HEK293 (cell line): ENCODE data around the gene RCC1.
A peak's percentile ranks its signal among the peaks of the same experiment; 100 is the strongest.

Experiments
- CTCF ChIA-PET: fragments of 350-600 bp; formaldehyde crosslinking; extraction: SDS; loops from one replicate; lab custom pipeline; 2021; ENCODE audit warnings: antibody characterized with exemption; lab: Yijun Ruan, JAX
- POLR2A ChIA-PET: fragments of 300-600 bp; formaldehyde crosslinking; extraction: SDS; loops from one replicate; lab custom pipeline; 2020; ENCODE audit warnings: antibody characterized with exemption, inconsistent platforms; lab: Yijun Ruan, JAX
- H3K27ac ChIP-seq: fragments of 200-500 bp; sonication (Bioruptor generic); 2 replicates; pipeline ENCODE4 v1.5.1; 2014; ENCODE audit warnings: low read depth, low read length, control low read depth, inconsistent platforms; ENCODE audit errors: extremely low read depth
- H3K36me3 ChIP-seq, 2 experiments: fragments of 200-500 bp in 1 of 2; sonication (Bioruptor generic) in 1 of 2; 1 replicate in 1 of 2; 2 replicates in 1 of 2; pipeline ENCODE4 v1.5.1; 2014 to 2017; ENCODE audit warnings: inconsistent platforms in 2 of 2, low read length in 2 of 2; ENCODE audit not compliant: control insufficient read depth in 2 of 2, insufficient read depth in 1 of 2
- H3K4me1 ChIP-seq: fragments of 200-500 bp; sonication (Bioruptor generic); 2 replicates; pipeline ENCODE4 v1.5.1; 2014; ENCODE audit warnings: mild to moderate bottlenecking, low read length, inconsistent platforms; ENCODE audit not compliant: control insufficient read depth, insufficient read depth
- H3K4me3 ChIP-seq: 2 replicates; pipeline ENCODE4 v1.5.1; 2011; ENCODE audit warnings: low read depth, mild to moderate bottlenecking, control low read depth, low read length, moderate library complexity
- H3K9me3 ChIP-seq: fragments of 200-500 bp; sonication (Bioruptor generic); 2 replicates; pipeline ENCODE4 v1.5.1; 2014; ENCODE audit warnings: low read depth, low read length, inconsistent platforms; ENCODE audit not compliant: control insufficient read depth, insufficient read depth
- BCL6B ChIP-seq: fragments of 450-650 bp; formaldehyde crosslinking; IDR thresholded peaks from 2 replicates; pipeline ENCODE4 v1.5.1; 2017; ENCODE audit warnings: missing biosample characterization, missing genetic modification characterization
- IKZF3 ChIP-seq: fragments of 450-650 bp; IDR thresholded peaks from 2 replicates; pipeline ENCODE4 v1.5.0; 2018; ENCODE audit warnings: missing biosample characterization, mild to moderate bottlenecking, missing genetic modification characterization, moderate library complexity
- KLF10 ChIP-seq: fragments of 450-650 bp; IDR thresholded peaks from 2 replicates; pipeline ENCODE4 v1.5.1; 2018; ENCODE audit warnings: missing biosample characterization, mild to moderate bottlenecking, missing genetic modification characterization
- SCRT1 ChIP-seq: fragments of 450-650 bp; formaldehyde crosslinking; IDR thresholded peaks from 2 replicates; pipeline ENCODE4 v1.5.1; 2016; ENCODE audit warnings: missing biosample characterization, missing genetic modification characterization, borderline replicate concordance
- SCRT2 ChIP-seq: fragments of 450-650 bp; formaldehyde crosslinking; IDR thresholded peaks from 2 replicates; pipeline ENCODE4 v1.5.1; 2016; ENCODE audit warnings: missing biosample characterization, missing genetic modification characterization
- SP7 ChIP-seq: fragments of 450-650 bp; formaldehyde crosslinking; IDR thresholded peaks from 2 replicates; pipeline ENCODE4 v1.5.1; 2016; ENCODE audit warnings: missing biosample characterization, missing genetic modification characterization
- ZBTB10 ChIP-seq: fragments of 450-650 bp; formaldehyde crosslinking; IDR thresholded peaks from 2 replicates; pipeline ENCODE4 v1.5.1; 2016; ENCODE audit warnings: missing biosample characterization, missing genetic modification characterization
- ZNF148 ChIP-seq: fragments of 450-650 bp; formaldehyde crosslinking; IDR thresholded peaks from 2 replicates; pipeline ENCODE4 v1.5.0; 2017; ENCODE audit warnings: missing biosample characterization, missing genetic modification characterization, borderline replicate concordance
- ZNF280C ChIP-seq: fragments of 450-650 bp; formaldehyde crosslinking; IDR thresholded peaks from 2 replicates; pipeline ENCODE4 v1.5.1; 2016; ENCODE audit warnings: missing biosample characterization, missing genetic modification characterization
- ZNF394 ChIP-seq: fragments of 450-650 bp; formaldehyde crosslinking; IDR thresholded peaks from 2 replicates; pipeline ENCODE4 v1.5.1; 2016; ENCODE audit warnings: missing biosample characterization, missing genetic modification characterization, mild to moderate bottlenecking, moderate library complexity, borderline replicate concordance
- ZNF423 ChIP-seq: fragments of 450-650 bp; formaldehyde crosslinking; IDR thresholded peaks from 2 replicates; pipeline ENCODE4 v1.5.1; 2016; ENCODE audit warnings: missing biosample characterization, missing genetic modification characterization
- ZNF48 ChIP-seq: fragments of 450-650 bp; formaldehyde crosslinking; IDR thresholded peaks from 2 replicates; pipeline ENCODE4 v1.5.1; 2016; ENCODE audit warnings: missing biosample characterization, missing genetic modification characterization
- ZNF518A ChIP-seq: fragments of 450-650 bp; formaldehyde crosslinking; conservative IDR thresholded peaks from 2 replicates; pipeline ENCODE4 v1.5.1; 2016; ENCODE audit warnings: low read depth, missing biosample characterization, missing genetic modification characterization
- ZNF549 ChIP-seq: fragments of 450-650 bp; IDR thresholded peaks from 2 replicates; pipeline ENCODE4 v1.5.1; 2018; ENCODE audit warnings: missing biosample characterization, missing genetic modification characterization, mild to moderate bottlenecking, inconsistent platforms, moderate library complexity
- ZNF571 ChIP-seq: fragments of 450-650 bp; formaldehyde crosslinking; IDR thresholded peaks from 2 replicates; pipeline ENCODE4 v1.5.0; 2017; ENCODE audit warnings: missing biosample characterization, missing genetic modification characterization
- ZNF645 ChIP-seq: fragments of 450-650 bp; formaldehyde crosslinking; IDR thresholded peaks from 2 replicates; pipeline ENCODE4; 2016; ENCODE audit warnings: missing biosample characterization, missing genetic modification characterization
- ZNF776 ChIP-seq: fragments of 450-650 bp; formaldehyde crosslinking; IDR thresholded peaks from 2 replicates; pipeline ENCODE4 v1.5.0; 2017; ENCODE audit warnings: missing biosample characterization, missing genetic modification characterization, borderline replicate concordance
- TF ChIP-seq, protein P1 (sequence below): fragments of 450-650 bp; formaldehyde crosslinking; IDR thresholded peaks from 2 replicates; pipeline ENCODE4 v1.5.1; 2016; ENCODE audit warnings: missing biosample characterization, missing genetic modification characterization, borderline replicate concordance
- TF ChIP-seq, protein P2 (sequence below): fragments of 450-650 bp; formaldehyde crosslinking; IDR thresholded peaks from 2 replicates; pipeline ENCODE4 v1.5.1; 2016; ENCODE audit warnings: missing biosample characterization, missing genetic modification characterization

The RCC1 gene

DNA sequence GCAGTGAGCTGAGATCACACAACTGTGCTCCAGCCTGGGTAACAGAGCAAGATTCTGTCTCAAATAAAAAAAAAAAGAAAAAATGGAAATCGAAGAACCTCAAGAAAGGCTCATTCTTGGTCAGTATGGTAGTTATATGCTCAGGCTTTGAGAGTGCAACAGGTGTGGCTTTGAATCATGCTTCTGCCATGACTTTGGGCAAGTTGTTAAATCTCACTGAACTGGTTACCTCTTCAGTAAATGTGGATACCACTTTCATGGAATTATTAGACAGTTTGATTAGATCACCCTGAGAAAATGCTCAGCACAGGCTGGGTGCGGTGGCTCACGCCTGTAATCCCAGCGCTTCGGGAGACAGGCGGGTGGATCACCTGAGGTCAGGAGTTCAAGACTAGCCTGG lies 59.9 kb downstream of the RCC1 start:
- Histone ChIP-seq H3K9me3 (no peaks in the 10 kb centered on the region), H3K4me1 (no peaks in the 10 kb centered on the region), H3K27ac (no peak overlapping the region), H3K4me3 (no peak overlapping the region), H3K36me3 (peaks cover 36 to 88% of the 10 kb centered on the region in 2 experiments)
- CTCF ChIA-PET = interaction anchor here (0.6 kb wide), 1 partner anchor 302 kb away, joined by 4 read pairs; no protein-coding TSS in a partner anchor
- POLR2A ChIA-PET = interaction anchor here (0.7 kb wide), 1 partner anchor 305 kb away, joined by 3 read pairs; no protein-coding TSS in a partner anchor
- TF ChIP-seq ZNF645 (tag by site-specific recombination) (no peak), ZNF549 (tag by site-specific recombination) (no peak), IKZF3 (no peak), SP7 (tag by site-specific recombination) (no peak), SCRT1 (tag by site-specific recombination) (peak; percentile 84), ZNF776 (tag by site-specific recombination) (no peak), ZNF280C (tag by site-specific recombination) (no peak), ZBTB10 (tag by site-specific recombination) (no peak), ZNF571 (tag by site-specific recombination) (no peak), ZNF423 (tag by site-specific recombination) (no peak), ZNF48 (no peak), ZNF394 (tag by site-specific recombination) (no peak), ZNF518A (tag by site-specific recombination) (no peak), ZNF148 (tag by site-specific recombination) (no peak), BCL6B (tag by site-specific recombination) (peak; percentile 52; the same call in 1 of the 2 replicates), KLF10 (tag by site-specific recombination) (no peak), SCRT2 (tag by site-specific recombination) (peak; percentile 86)
- TF ChIP-seq, protein P1, sequence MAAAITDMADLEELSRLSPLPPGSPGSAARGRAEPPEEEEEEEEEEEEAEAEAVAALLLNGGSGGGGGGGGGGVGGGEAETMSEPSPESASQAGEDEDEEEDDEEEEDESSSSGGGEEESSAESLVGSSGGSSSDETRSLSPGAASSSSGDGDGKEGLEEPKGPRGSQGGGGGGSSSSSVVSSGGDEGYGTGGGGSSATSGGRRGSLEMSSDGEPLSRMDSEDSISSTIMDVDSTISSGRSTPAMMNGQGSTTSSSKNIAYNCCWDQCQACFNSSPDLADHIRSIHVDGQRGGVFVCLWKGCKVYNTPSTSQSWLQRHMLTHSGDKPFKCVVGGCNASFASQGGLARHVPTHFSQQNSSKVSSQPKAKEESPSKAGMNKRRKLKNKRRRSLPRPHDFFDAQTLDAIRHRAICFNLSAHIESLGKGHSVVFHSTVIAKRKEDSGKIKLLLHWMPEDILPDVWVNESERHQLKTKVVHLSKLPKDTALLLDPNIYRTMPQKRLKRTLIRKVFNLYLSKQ (tag by site-specific recombination) = no peak
- TF ChIP-seq, protein P2, sequence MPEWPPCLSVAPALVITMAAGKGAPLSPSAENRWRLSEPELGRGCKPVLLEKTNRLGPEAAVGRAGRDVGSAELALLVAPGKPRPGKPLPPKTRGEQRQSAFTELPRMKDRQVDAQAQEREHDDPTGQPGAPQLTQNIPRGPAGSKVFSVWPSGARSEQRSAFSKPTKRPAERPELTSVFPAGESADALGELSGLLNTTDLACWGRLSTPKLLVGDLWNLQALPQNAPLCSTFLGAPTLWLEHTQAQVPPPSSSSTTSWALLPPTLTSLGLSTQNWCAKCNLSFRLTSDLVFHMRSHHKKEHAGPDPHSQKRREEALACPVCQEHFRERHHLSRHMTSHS (tag by site-specific recombination) = no peak
